GM11168 (cell line): ENCODE data around the gene LMAN1L.

Source experiments
- in situ Hi-C: fragments of 300-500 bp; cut with MboI; formaldehyde crosslinking; loops from one replicate; pipeline ENCODE4 v1.12.0; 2022; ENCODE audit warnings: low sequenced_read_pairs; ENCODE audit not compliant: unreplicated experiment

The LMAN1L gene

DNA sequence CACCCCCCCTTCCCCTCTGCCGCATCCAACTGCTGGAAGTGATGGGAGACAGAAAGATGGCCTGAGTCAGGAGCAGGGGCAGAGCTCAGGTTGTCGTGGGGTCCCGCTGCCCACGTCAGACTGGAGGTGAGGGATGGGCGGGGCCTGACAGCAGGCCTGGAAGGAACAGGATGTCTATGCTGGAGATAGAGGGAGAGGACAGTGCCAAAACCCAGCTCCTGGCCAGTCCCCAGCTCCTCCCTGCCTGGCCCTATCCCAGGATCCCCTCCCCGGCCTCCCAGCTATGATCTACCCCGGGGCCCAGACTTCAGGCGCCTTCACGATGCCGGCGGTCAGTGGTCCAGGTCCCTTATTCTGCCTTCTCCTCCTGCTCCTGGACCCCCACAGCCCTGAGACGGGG lies at the start of gene LMAN1L:
Gene LMAN1L, plus strand, starts transcription at position 303 of the 400 bp plus-strand sequence. Its CDS starts 20 bp downstream, at position 323.
- in situ Hi-C loops = no loop called here

DNA sequence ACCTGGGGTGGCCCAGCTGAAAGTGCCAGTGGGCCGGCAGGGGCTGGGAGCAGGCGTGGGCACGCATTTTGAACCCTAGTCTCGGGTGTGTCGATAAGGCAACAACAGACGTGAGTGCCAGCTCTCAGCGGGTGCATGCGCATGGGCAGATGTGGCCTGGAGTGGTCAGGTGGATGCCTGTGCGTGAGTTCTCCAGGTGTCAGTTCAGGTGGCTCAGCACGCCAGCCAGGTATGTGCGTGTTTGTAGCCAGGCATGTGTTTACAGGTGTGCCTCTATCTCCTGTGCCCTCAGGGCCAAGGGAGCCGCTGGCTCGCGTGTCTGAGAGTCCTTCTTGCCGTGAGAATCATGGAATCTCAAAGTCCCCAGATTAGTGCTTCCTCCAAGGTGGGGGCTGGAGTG lies 49.2 kb upstream of the LMAN1L start:
- in situ Hi-C loops = loop anchor here (25.0 kb wide), 1 partner anchor 401 kb away; the partner anchor contains the start of gene CYP11A1

DNA sequence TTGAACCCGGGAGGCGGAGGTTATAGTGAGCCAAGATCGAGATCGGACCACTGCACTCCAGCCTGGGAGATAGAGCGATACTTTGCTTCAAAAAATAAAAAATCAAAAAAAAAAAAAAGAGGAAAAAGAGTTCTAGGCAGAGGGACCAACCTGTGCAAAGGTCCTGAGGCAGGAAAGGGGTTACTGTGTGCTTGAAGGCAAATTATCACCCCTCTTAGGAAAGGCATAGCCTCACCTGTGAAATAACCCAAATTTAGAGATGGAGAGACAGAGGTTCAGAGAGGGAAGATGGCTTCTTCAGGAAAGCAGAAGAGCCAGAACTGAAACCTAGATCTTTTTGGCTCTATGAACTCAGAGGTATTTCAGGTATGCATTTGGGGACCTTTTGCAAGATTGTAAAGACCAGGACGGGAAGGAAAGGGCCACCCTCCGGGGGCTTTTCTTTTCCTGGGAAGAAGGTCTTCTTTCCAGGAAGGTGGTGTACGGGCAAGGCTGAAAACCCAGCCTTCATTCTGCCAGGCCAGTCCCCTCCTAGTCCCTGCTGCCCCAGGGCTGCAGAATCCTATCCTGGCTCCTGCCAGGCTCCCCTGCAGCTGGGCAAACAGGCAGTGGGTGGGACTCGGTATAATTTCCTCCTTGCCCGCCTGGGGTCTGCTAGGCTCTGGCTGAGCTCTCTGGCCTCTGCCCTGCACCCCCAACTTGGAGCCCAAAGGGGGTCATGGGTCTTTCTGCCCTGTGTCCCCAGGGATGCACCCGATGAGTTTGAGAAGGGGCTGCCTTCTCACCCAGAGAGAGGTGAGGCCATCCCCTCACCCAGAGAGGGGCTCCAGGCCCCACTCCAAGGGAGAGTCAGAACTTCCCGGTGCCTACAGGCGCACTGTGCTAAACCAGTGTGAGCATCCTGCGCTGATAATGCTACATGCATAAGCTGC lies 45.2 kb upstream of the LMAN1L start:
- in situ Hi-C loops = loop anchor here (5.0 to 25.0 kb wide), 2 partner anchors 130 to 405 kb away; partner anchors contain the start of gene CYP11A1

DNA sequence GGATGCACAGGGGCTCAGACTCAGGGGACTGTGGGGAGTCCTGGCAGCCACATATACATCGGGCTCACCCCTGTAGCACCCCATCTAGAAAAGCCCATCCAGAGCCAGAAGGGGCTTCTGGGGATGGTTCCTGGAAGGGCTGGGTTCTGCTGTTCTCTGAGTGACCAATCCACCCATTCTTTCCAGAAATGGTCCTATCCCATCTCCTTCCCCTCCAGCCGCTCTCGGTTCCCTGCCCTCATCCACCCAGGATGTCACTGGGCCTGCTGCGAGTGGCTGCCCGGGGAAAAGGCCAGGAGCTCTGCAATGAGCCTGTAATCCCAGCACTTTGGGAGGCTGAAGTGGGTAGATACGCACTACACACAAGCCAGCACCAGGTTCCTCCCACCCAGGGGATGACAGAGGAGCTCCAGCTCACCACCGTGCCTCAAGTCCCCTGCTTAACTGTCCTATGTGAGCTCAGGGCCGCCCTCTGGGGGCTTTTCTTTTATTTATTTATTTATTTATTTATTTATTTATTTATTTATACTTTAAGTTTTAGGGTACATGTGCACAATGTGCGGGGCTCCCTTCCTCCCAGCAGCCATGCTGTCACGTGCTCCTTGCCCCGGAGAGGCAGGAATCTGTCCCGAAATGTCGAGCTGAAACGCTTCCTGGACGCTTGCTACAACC lies 44.4 kb upstream of the LMAN1L start:
- in situ Hi-C loops = loop anchor here (5.0 to 25.0 kb wide), 2 partner anchors 131 to 406 kb away; partner anchors contain the start of gene CYP11A1

DNA sequence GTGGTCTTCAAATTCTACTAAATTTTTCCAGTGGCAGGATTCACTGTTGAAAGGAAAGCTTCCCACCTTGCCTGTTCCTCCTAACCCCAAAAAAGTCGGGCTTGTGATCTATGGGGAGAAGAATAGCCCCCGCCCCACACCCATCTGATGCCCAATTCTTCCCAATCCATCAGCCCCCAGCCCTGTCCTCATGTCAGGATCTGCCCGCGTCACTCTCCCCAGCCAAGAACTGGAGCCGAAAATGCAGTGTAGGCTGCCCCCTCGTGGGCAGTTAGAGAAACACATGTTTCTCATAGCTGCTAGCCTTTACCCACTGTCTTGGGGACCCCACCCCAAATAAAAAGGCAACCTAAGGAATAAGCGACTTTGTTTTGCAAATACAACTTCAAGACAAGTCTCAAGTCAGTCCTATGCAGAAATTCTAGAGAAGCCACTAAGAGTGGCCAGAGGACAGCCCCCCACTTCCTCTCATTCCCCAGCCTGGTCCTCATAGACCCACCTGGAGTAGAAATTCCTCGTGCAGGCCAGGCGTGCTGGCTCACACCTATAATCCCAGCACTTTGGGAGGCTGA lies 43.8 kb upstream of the LMAN1L start:
- in situ Hi-C loops = loop anchor here (5.0 to 25.0 kb wide), 2 partner anchors 132 to 407 kb away; partner anchors contain the start of gene CYP11A1

DNA sequence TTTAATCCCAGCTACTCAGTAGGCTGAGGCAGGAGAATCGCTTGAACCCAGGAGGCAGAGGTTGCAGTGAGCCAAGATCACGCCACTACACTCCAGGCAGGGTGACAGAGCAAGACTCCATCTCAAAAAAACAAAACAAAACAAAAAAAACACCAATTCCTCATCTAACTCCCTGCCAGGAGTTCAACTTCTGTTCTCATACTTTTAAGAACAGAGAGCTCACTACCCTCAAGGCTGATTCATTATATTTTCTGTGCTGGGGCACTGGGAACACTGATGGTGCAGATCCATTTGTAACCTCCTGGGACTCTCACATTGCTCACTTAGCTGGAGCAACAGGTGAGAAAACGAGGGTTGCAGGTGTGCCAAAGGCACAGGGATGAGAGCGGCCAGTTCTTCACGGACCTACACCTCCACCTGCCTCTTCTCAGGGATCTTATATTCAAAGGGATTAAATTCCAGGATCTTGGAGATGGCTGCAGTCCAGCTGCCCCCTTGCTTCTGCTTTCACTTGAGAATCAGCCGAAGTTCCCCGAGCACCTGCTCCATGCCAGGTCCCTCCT lies 43.1 kb upstream of the LMAN1L start:
- in situ Hi-C loops = loop anchor here (5.0 to 25.0 kb wide), 3 partner anchors 68 to 407 kb away; partner anchors contain the start of gene CYP11A1

DNA sequence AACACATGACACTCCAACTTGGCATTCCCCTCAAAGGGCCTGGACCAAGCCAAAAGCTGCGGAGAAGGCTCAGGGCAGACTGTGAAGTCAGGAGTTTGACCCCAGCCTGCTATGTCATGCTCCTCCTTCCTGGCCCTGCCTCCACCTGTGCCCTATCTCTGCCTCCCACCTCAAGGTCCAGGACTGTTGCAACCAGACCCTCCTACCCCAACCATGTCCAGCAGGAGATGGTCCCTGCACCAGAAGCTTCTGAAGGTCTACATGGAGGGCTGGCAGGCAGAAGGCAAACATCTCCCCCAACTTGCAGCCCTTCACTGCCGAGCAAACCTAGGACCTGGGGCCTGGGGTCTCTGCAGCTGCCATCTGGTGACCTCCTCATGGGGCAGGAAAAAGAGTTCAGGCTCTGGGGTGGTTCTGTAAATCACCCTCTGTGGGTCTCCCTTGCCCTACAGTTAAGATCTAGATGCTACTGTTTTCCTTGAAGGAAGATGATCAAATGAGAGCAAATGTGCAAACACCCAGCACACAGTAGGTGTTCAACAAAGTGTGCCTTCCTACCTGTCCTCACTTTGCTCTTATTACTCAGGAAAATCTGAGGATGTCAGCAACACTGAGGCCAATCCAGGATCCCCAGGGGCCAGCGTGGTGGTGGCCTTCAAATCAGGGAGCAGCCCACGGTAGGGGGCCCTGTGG lies 42.3 kb upstream of the LMAN1L start:
- in situ Hi-C loops = loop anchor here (5.0 to 25.0 kb wide), 2 partner anchors 67 to 408 kb away; partner anchors contain the start of gene CYP11A1

DNA sequence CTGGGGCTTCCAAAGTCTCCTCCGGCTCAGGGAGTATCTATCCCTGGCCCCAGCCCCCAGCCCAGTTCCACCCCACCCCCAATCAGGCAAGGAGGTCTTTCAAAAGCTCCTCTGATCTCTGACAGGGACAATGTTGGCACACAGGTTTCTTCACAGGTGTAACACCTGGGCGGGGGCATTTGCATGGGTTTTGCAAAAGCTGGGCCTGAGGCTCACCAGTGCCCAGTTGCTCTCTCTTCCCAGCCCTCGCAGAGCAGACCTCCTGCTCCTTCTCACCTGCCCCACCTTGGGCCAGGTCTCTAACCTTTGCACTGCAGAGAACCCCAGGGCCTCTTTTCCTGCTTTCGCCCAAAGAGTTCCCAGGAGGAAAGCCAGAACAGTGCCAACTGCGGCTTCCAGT lies 39.3 kb upstream of the LMAN1L start:
- in situ Hi-C loops = loop anchor here (5.0 to 25.0 kb wide), 2 partner anchors 64 to 411 kb away; partner anchors contain the start of gene CYP11A1

DNA sequence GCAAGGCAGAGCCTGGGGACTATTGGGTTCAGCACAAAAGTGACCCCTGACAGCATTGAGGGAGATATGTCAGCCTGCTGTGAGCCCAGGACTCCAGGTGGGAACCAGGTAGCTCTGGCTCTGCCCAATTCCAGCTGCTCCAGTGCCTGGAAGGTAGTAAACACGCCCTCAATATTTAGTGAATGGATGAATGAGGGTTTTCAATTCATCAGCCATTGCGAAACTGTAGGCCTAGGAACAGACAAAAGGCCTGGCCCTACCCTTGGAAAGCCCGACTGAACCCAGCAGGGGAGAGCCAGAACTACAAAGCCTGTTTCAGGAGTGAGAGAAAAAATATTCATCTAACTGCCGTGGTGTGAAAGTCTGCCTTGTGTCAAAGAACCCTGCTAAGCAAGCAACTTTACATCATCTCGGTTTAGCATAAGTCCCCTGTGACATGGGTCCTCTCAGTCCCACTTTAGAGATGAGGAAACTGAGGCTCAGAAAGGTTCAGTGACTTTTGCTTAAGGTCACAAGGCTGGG lies 38.8 kb upstream of the LMAN1L start:
- in situ Hi-C loops = loop anchor here (5.0 to 25.0 kb wide), 2 partner anchors 64 to 411 kb away; partner anchors contain the start of gene CYP11A1

DNA sequence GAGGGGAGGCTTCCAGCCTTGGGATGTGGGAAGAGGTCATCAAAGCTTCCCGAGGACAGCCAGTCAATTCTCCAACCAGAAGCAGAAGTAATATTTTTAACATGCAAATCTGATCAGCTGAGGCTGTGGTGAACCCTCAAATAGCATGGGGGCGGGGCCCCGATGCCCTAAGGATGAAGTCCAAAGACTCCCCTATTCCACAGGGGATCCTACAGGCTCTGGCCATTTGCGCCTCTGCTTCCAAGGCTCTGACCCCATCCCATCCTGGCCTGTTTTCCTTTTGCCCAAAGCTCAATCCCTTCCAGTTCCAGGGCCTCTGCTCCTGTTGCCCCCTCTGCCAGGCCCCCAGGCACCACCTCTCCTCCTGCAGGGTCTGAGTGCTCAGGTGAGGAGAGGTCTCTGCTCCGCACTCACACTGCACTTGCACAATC lies 37.5 kb upstream of the LMAN1L start:
- in situ Hi-C loops = no loop called here

DNA sequence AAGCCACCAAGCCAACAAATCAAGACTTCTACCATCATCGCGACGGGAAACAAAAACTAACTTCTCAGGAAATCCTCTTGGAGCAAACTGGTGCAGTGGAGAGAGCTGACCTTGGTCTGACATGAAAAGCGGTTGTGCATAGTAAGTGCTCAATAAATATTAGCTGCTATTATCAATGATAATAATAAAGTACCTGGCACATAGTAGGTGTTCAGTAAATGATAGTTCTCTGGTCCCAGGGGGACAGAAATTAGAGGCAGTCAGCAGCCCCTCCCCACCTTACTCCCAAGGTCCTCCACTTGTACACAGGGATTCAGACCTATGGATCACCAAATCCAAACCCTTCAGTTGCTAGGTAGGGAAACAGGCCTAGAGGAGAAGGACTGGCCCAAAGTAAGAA lies 36.7 kb upstream of the LMAN1L start:
- in situ Hi-C loops = no loop called here

DNA sequence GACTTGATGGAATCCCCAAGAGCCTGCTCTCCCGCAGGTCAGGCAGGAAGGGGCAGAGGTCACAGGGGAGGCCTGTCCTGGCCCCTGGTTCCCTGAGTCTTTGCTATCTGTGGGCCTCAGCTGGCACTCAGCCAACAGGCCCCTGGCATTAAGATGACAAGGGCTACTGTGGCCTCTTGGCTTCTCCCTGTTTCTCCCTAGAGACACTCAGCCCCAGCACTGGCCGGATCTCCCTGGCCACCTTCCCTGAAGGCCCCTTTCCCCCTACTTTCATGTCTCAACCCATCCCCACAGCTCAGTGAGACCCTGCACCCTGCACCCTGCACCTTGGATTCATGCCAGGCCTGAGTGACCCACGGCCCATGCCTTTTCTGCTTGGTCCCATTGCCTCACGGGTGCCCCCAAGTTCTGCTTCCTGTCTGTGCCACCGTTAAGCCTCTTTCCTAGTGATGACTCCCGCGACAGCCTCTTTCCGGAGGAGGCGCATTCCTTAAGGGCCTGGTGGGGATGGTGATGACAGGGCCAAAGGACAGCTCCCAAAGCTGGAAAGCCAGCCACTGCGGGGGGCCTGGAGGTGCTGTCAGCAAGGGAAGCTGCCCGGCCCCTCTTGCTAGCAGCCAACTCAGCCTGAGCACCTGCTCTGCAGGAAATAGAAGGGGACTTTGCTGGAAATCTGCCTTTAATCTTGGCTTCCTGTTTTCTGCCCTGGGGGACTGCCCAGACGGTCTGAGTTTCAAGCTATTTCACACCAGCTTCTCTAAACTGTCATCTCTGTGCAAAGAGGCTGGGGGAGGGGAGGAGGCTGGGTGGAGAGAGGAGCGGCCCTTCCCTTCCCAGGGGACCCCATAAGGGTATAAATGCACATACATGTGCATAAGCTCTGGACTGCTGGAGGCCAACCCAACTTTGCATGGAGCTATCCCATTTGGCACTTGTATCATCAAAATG lies 35.5 kb upstream of the LMAN1L start:
- in situ Hi-C loops = no loop called here

DNA sequence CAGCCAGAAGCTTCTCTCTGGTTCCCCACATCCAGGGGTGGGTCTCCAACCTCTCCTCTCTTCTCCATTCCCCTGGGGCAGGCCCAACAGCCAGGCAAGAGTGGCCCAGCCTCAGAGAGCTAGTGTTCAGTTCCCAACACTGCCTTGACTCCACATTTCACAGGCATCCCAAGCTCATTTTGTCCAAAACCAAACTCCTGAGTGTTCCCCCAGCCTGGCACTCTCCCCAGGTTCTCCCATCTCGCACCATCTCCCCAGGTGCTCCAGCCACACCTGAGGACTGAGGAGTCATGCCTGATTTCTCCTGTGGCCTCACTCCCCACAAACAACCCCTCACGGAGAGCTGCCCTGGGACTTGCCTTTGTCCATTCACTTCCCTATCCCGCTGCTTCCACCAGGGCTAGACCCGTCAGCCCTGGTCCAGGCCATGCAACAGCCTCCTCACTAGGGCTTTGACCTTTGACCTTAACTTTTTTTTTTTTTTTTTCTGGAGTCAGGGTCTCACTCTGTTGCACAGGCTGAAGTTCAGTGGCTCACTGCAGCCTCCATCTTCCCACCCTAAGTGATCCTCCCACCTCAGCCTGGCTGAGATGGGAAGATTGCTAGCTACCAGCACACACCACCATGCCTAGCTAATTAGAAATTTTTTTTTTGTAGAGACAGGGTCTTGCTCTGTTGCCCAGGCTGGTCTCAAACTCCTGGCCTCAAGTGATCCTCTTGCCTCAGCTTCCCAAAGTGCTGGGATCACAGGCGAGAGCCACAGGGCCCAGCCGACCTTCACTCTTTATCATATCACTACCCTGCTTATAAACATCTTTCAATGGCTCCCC lies 34.7 kb upstream of the LMAN1L start:
- in situ Hi-C loops = no loop called here

DNA sequence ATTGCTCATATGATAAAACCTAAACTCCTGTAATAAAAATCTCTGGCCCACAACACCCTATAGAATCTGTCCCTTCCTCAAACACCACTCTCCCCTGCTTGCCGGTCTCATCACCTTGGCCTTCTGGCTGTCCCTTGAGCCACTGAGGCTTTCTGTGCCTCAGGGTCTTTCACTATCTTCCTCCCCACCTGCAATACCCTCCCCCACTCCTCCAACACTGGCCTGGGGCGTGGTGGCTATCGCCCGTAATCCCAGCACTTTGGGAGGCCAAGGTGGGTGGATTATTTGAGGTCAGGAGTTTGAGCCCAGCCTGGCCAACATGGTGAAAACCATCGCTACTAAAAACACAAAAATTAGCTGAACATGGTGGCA lies 34.0 kb upstream of the LMAN1L start:
- in situ Hi-C loops = no loop called here

DNA sequence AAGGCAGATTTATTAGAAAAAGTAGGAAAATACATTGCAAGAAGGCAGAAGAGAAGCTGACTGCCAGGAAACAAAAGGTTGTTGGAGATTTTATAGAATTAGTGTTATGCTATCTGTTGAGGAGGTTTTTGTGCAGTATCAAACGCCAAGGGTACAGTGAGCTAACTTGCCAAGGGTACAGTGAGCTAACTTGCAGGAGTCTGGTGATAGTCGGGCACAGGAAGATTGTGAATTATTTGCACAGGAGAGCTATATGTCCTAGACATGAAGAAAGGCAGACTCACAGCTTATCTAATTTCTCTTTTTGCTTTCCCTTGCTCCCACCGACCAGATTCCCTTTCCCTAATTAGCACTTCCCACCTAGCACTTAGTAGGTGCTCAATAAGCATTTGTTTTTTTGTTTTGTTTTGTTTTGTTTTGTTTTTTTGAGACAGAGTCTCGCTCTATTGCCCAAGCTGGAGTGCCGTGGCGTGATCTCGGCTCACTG lies 33.4 kb upstream of the LMAN1L start:
- in situ Hi-C loops = no loop called here

DNA sequence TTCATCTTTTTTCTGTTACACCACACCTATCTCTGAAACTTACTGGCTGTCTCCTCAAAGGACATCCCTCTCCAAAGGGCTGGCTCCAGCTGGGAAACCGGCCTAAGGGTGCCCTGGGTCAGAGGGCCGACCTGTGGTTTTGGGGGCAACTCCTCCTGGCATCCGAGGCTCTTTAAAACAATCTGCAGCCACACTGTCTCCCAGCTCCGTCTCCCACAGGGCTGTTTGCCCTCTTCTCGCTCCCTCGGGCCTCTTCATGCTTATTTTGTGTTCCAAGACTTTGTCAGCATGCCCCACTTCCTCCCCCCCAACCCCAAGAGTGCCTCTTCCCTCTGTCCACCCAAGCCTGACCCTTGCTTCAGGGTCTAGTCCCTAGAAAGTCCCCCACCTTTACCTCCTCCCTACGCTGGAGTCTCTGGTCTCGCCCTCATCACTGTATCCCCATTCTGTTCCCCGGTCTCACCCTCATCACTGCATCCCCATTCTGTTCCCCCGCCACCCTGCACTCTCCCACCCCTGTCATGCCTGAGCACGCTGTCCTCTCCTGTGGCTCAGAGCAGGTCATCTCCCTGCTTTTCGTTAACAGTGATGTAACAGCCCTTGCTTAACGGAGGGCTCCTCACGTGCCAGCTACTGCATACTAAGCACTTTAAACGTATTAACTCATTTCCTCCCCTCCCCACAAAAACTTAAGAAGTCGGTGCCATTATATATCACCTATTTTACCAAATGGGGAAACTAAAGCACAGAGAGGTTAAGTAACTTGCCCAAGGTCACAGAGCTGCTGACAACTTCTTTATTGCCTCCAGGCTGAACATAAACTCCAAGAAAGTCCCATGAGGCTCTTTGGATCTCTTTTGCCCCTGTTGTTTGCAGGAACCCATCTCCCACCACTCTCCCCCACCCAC lies 31.9 kb upstream of the LMAN1L start:
- in situ Hi-C loops = no loop called here
